HG02943 (cell line): ENCODE data around the gene SNAI1.
"Not testable (repeated sequence)": the region's sequence is repeated elsewhere in the genome, so short reads cannot be mapped to it uniquely, and the experiment has no call there.

Experiments
- ATAC-seq: cut with Tn5 transposase; IDR thresholded peaks from one replicate; pipeline ENCODE4 v1.9.1; 2021; ENCODE audit warnings: mild to moderate bottlenecking, low read depth, moderate library complexity; ENCODE audit not compliant: unreplicated experiment

SNAI1 gene

DNA sequence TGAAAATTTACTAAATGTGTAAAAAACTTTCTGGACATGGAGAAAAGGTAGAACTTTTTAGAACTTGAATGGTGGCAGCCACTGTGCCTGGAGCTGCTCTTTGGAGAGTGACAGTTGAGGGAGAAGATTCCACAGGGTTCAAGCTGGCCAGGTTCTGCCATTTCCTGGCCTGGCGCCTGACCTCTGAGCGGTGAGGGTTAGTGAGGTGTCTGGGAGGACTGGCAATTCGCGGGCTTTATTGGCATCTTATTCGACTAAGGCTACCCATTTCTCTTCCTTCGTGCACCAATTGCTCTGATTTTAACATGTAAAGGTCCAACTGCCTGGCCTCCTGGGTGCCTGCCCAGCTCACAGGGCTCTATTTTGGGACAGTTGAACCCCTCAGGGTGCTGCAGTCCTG, 2.4 kb downstream of the SNAI1 start:
- no peak for ATAC-seq

DNA sequence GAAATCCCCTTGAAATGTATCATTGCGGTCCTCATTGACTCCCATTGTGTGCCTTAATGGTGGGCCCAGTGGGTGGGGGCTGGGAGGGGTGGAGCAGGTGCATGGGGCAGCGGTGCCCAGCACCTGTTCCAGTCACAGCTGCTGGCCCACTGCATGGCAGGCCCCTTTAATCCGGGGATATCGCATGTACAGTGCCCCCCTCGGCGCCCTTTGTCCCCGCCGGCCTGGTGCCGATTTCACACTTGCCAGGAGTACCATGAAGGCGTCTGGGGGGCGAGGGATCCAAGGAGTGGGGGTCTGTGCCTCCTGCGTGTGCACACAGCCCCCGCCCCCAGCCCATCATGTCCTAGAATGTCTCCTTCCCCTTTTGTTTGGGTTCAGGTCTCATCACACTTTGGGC, 2.8 kb downstream of the SNAI1 start:
- ATAC-seq, result no peak

DNA sequence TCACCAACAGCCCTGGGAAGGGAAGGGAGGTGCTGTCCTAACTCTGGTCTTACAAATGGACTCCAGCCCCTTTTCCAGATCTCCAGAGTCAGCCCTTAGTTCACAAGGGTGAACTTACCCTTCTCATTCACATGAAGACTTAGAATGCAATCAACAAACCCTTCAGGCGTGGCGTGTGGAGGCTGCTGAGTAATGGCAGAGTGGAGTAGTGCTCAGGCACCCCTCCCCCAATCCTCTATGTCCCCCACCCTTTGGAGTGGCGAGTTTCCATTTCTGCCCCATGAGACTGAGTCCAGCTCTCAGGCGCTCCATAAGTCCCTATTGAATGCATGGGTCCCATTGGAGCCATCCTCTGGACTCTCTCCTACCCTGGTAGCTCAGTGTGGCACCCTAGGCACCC, 3.3 kb downstream of the SNAI1 start:
- no peak for ATAC-seq

DNA sequence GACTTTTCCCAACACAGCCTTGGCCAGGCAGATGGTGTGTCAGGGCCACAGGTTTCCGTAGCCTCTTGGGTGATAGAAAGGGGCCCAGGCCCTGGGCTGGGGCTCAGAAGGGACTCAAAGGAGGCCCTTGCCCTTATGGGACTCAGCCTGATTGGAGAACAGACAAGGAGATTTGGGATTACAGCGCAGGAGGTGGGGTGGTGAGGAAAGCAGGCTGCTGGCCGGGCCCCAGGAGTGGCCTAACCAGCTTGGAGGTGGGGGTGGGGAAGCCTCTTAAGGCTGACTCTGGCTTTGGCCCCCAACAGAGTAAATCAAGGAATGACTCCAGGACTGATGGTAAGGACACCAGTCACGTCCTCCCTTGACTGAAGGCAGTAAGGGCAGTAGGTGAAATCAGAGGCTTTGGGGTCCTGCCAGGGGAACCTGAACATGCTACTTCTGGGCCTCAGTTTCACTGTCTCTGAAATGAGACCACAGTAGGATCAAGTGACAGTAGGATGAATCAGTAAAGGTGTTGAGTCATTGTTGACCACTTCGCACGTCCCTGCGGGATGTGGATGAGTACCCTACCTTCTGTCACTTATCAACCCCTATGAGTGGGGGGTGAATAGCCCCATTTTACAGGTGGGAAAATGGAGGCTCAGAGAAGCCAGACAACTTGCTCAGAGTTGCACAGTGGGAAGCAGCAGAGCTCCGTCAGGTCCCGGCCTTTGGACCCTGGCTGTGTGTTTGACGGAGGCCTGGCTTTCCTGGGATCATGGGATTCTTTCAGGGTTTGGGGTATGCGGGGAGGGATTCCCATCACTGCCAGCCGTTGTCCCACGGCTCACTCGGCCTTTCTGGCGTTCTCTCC, 4.5 kb downstream of the SNAI1 start:
- ATAC-seq, result no peak

DNA sequence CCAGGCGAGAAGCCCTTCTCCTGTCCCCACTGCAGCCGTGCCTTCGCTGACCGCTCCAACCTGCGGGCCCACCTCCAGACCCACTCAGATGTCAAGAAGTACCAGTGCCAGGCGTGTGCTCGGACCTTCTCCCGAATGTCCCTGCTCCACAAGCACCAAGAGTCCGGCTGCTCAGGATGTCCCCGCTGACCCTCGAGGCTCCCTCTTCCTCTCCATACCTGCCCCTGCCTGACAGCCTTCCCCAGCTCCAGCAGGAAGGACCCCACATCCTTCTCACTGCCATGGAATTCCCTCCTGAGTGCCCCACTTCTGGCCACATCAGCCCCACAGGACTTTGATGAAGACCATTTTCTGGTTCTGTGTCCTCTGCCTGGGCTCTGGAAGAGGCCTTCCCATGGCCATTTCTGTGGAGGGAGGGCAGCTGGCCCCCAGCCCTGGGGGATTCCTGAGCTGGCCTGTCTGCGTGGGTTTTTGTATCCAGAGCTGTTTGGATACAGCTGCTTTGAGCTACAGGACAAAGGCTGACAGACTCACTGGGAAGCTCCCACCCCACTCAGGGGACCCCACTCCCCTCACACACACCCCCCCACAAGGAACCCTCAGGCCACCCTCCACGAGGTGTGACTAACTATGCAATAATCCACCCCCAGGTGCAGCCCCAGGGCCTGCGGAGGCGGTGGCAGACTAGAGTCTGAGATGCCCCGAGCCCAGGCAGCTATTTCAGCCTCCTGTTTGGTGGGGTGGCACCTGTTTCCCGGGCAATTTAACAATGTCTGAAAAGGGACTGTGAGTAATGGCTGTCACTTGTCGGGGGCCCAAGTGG, 5.3 kb downstream of the SNAI1 start:
- no peak for ATAC-seq

DNA sequence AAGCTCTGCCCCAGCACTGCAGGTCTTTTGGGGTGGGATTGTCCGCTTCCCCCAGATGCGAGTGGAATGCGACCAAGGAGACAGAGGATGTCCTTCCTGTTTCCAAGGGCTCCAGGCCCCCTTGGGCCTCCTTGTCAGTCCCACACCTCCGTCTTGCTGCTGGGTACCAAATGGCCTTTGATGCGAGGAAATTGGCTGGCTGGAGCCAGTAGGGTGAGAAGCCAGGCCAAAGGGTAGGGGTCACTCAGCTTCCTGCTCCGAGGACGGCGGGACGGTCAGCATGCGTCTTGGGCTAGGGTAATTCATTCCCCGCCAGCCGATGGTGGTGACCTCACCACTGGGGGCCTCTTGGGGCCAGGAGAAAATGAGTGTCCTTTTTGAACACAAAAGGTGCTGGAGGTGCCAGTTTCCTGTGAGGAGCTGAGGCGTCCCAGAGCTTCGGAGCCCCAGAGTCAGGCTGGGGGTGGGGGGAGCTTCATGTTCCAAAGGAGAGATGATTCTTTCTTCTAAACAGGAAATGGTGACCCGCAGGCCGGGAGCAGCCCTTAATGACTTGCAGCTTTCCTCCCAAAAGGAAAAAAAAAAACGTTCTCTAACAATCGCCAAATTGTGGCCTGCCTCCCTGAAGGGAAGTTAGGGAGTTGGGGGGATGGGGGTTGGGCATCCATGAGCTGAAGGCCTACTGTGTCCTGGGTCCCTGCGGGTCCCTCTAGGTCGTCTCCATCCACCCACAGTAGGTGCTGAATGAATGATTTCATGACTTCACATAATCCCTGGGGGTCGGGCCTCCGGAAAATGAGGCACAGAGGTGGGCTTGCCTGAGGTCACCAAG, 6.7 kb downstream of the SNAI1 start:
- no peak for ATAC-seq

DNA sequence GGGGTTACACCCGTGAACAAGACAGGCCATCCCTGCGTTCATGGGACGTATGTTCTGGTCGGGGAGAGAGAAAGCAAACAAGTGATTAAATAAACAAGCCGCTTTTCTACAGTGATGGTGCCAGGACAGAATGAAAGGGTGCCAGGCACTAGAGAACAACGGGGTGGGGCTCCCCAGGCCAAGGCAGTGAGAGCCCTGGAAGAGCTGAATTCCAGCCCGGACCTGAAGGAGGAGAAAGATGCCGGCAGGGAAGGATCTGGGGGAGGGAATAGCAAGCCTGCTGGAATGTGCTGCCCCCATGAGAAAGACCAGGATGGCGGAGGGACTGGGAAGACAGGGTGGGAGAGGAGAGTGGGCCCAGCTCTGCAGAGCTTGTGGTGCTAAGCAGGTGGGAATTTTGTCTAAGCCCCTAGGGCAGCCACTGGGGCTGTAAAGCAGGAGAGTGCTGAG, 7.5 kb downstream of the SNAI1 start:
- no peak for ATAC-seq

DNA sequence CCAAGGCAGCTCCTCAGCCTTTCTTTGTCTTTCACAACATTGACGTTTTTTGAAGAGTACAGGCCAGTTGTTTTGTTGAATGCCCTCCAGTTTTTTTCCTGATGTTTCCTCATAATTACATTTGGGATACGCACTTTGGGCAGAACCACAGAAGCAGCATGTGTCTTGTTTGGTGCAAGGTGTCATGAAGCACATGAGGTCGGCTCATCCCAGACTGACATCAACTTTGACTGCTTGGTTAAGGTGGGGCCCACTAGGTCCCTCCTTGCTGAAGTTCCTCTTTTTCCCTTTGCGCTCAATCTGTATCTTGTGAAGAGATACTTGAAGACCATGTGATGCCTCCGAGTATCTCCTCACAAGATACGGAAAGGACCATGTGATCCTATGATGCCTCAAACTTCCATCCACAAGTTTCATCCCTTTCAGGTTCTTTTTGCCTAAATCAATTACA, 10.5 kb downstream of the SNAI1 start:
- no peak for ATAC-seq

DNA sequence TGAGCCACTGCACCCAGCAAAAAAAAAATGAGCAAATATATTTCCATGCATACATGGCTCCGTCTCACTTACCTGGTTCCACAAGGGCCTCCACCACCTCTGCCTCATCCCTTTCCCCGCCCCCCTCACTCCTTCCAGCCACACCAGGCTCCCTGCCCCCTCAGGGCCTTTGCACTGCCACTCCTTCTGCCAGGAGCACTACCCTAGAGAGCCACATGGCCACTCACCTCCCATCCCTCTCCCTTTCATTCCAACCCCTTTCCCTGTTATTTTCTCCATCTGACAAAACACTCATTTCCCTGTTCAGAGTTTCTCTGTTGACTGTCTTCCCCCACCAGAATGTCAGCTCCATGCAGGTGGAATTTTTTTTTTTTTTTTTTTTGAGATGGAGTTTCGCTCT, 12.8 kb downstream of the SNAI1 start:
- no peak for ATAC-seq

DNA sequence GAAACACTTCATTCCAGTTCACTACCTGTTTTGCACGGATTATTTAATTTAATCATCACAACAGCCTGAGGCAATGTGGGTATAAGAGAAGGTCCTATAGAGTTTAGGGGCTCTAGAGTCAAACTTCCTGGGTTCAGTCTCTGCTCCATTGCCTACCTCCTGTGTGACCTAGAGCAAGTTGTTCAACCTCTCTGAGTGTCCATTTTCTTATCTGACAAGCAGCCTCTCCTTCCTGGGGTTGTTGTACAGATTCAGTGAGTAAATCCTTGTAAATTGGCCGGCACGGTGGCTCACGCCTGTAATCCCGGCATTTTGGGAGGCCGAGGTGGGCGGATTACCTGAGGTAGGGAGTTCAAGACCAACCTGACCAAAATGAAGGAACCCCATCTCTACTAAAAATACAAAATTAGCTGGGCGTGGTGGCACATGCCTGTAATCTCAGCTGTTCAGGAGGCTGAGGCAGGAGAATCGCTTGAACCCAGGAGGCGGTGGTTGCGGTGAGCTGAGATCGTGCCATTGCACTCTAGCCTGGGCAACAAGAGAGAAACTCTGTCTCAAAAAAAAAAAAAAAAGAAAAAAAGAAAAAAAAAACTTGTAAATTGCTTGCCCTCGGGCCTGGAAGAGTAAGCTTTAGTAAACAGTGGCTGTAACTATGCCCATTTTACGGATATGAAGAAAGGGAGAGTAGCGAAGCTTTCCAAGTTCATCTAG, 15.9 kb downstream of the SNAI1 start:
- not testable (repeated sequence) for ATAC-seq

DNA sequence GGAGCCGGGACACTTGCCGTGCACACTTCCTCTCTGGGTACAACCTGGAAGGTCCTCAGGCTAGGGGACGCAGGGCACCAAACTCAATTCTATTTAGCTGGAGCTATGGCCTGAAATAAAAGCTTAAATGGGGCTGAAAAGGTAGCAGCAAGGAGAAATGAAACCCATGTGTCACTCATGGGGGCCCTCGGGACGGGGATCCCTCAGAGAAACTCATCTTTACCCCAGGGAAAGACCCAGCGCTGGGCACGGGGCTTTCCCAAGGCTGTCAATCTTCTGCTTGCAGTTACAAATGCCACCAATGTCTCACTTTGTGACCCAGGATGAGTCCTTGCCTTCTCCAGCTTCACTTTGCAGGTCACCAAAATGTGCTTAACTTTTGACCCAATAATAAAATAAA, 16.5 kb downstream of the SNAI1 start:
- ATAC-seq, result no peak

DNA sequence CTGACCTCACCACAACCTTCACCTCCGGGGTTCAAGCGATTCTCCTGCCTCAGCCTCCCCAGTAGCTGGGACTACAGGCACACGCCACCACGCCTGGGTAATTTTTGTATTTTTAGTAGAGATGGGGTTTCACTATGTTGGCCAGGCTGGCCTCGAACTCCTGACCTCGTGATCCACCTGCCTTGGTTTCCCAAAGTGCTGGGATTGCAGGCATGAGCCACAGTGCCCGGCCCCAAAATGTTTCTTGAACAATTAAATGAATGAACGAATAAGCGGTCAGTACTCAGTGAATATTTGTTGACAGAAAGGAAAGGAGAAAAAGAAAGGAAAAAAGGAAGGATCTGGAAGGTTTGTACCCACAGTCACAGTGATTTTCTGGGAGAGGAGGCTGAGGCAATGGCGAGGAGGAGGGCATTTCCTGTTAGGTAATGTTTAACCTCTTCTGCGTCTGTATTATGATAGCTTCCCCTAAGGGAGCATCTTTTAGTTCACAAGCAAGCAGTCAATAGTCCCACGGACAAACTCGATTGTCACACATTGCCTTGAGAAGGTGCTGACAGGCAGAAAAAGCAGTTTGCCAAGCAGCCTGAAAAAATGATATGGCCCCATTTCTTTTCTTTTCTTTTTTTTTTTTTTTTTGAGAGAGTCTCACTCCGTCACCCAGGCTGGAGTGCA, 17.9 kb downstream of the SNAI1 start:
- ATAC-seq, result not testable (repeated sequence)

DNA sequence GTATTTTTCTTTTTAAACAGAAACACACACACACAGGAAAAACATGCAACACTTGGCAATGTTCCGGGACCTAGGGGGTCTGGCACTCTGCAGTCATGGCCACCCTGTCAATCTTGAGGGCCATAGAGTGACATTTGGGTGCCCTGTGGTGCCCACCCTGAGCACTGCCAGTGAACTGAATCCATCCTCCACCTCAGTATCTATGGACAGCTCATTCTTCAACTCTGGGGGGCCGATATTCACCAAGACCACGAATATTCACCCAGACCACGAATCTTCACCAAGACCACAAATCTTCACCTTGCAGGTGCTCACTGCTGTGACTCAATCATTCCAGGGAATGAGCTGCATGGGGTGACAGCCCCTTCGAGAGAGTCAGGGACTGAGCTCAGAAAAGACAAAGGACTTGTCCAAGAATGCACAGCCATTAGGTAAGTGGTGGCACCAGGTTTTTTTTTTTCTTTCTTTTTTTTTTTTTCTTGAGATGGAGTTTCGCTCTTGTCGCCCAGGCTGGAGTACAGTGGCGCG, 19.1 kb downstream of the SNAI1 start:
- ATAC-seq, result no peak

DNA sequence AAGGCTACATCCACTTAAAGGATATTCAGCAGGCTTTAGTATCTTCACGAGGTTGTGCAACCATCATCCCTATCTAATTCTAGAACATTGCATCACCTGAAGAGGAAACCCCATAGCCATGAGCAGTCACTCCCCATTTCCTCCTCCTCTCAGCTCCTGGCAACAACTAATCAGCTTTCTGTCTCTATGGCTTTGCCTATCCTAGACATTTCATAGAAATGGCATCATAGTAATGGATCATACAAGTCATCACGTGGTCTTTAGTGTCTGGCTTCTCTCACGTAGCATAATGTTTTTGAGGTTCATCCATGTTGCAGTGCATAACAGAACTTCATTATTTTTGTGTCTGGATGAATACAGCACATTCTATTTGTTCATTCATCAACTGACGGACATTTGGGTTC, 20.5 kb downstream of the SNAI1 start:
- ATAC-seq, result no peak

DNA sequence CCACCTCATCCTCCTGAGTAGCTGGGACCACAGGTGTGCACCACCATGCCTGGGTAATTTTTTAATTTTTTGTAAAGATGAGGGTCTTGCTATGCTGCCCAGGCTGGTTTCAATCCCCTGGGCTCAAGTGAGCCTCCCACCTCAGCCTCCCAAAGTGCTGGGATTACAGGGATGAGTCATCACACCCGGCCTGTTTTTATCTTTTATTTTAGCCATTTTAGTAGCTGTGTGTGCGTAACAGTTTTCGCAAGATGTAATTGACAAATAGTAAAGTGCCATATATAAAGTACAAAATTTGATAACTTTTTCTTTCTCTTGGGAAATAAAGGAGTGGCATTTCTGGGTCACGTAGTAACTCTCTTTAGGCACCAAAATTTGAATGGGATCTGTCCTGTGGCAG, 21.4 kb downstream of the SNAI1 start:
- no peak for ATAC-seq

DNA sequence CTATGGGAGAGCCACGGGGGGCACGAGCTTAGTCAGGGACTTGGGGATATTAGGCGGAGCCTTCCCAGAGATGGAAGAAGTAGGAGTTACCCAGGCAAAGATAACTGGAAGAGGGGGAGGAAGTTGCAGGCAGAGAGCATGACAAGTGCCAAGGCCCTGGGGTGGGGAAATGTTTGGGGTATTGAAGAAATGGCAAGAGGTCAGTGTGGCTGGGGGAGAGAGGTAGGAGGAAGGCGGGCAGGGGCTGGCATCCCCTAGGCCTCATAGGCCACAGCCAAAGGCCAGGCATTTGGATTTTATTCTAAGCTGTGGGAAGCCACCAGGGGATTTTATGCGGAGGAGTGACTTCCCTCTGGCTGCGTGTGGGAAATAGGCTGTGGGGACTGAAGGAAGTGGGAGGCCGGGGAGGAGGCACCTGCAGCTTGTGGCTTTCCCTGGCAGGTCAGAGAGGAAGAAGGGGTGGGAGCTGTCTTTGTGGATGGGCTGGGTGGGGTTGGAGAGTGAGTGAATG, 22.7 kb downstream of the SNAI1 start:
- no peak for ATAC-seq

DNA sequence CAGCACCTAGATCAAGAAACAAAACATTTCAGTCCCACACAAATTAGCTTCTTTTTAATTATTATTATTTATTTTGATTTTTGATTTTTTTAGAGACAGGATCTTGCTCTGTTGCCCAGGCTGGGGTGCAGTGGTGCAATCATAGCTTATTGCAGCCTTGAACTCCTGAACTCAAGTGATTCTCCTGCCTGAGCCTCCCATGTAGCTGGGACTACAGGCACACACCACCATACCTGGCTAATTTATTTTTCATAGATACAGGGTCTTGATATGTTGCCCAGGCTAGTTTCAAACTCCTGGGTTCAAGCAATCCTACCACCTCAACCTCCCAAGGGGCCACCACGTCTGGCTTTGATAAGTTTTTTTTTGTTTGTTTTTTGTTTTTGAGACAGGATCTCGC, 24.6 kb downstream of the SNAI1 start:
- no peak for ATAC-seq

DNA sequence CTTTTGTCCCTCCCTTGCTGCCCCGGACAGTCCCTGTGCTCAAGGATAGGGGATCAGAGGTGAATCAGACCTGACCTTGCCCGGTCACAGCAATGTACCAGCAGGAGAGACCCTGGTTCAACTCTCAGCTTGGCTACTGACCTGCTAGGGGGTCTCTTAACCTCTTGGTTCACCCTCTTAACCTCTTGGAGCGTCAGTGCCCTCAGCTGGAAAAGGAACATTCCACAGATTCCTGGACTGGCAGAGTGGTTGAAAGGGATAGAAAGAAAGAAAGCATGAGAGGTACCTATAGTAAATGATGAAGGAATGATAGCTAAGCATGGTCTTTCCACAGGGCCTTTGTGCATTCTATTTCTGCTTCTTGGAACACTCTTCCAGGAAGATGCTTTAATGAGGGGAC, 25.2 kb downstream of the SNAI1 start:
- ATAC-seq, result no peak
